ELF-1 (cell line): ENCODE data around the gene PPM1F.
A peak's percentile ranks its signal among the peaks of the same experiment; 100 is the strongest.
"Not testable (repeated sequence)": the region's sequence is repeated elsewhere in the genome, so short reads cannot be mapped to it uniquely, and the experiment has no call there.

Experiments used
- DNase-seq: peaks from one replicate; pipeline ENCODE4 v3.0.0-alpha.2; 2016; ENCODE audit warnings: low read depth, low spot score

Gene PPM1F

DNA sequence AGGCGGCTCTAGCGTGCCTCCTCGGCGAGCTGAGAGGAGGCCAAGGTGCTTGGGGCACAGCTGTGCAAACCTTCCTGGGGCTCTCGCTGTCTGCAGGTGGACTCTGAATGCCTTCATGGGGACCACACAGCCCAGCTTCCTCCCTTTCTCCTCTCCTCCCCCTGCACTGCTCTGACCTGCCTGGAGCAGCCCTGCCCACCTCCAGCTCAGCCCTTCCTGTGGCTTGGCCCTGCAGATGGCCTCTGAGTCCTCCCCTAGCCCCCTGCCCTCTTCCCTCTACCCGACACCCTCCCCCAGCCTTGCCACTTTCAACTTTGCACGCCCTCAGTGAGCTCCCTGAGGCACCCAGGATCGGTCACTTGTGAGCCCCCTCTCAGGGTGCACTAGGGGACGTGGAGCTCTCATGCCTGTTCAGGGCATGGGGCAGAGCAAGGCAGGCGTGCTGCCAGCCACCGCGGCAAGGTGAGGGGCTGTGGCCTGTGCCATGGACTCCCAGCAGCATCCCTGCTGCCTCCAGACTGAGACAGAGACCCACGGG is 31.4 kb downstream of the PPM1F start:
- DNase-seq, result no peak

DNA sequence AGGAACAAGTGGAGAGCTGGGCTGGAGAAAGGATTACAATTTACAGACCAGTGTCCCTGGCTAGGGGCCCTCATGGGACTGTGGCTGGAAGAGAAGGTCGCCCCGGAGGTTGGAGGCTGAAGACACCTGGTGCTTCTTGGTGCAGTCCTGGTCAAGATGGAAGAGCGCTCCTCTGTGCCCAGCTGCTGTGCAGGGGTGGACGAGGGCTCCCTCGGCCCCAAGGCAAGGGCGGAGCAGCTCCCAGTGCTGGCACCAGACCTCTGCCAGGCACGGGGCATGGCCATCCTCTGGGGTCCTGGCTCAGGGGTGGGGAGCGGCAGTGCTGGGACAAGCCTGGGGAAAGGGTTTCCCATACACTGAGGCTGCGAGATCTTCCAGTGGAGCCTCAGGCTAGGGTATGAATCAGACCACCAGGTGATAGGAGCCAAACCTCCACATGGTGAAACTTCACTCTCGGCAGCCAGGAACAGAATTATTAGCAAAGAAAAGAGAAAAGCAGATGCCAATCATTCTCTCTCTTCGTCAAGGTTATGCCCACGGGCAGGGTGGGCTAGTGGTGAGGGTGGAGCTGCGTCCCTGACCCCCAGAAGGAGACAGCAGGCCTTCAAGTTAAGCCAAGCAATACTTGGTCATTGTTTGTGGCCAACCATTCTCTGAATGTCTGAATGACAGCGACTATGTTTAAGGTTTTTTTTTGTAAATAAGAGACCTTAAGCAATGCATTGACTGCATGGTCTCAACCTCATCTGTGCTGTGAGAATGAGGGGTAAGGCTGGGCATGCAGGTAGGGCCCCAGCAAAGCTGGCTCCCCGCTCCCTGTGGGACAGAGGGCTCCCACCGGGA is 32.1 kb downstream of the PPM1F start:
- no peak for DNase-seq

DNA sequence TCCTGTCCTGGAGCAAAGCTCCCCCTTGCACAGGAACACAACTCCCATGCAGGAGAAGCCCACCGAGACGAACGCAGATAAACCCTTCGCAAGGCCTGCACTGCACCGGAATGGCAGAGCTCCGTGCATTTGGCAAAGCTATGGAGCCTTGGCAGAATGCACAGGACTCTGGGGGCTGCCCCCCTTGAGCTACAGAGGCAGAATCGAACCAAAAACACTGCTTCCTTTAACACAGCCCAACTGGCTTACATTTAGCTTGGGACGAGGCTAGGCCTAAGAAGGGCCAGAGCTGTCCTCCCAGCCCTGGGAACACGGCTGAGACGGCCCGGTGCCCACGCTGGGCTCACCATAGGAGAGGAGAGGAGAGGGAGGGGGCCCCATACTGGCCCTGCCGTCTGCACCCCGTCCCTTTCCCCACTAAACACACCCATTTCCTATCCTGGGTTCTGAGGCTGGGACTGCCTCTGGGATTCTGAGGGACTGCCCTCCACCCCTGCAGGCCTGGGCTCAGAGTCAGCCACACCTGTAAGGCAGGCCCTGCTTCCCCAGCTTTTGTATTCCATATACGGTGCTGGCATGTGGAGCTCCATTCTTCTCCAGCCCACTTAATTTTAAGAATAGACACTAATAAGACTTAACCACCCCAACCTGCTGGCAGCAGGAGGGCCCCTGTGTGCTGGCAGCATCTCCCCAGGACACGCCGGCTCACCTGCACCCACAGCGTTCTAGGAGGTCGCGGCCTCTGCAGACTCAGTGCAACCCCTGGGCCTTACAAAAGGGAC is 32.9 kb downstream of the PPM1F start:
- no peak for DNase-seq

DNA sequence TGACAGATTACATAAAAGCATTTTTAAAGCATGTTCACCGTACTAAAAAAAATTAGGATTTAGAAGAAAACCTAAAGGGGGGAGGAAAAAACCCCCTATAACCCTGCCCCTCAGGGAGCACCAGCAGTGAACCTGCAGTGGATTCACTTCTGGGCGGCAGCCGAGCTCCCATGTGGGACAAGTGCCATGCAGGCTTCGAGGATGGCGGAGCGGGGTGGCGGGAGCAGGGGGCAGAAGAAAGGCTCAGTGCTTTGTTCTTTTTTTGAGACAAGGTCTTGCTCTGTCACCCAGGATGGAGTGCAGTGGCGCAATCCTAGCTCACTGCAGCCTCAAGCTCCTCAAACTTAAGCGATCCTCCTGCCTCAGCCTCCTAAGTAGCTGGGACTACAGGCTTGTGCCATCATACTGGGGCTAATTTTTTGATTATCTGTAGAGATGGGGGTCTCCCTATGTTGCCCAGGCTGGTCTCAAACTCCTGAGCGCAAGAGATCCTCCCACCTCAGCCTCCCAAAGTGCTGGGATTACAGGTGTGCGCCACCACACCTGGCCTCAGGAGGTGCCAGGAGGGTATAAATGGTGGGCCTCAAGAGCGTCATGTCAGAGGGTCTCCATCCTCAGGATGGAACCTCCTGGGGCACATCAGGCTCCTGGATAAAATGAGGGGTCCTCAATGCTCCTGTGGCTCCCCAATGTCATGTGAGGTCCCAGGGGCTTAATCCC is 34.0 kb downstream of the PPM1F start:
- no peak for DNase-seq

DNA sequence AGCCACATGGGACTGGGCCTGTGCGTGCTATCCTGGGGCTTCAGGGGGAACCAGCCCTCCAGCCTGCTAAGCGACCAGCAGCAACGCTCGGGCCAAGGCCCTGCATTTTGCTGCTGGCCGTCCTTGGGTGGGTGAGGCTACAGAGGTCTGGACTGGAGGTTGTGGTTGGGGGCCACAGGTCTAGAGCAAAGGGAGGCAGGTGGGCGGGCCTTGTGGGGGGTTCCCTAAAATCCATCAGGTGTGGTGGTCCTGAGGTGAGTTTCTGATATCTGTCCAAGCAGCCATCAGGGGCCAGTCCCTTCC is 34.7 kb downstream of the PPM1F start:
- no peak for DNase-seq

DNA sequence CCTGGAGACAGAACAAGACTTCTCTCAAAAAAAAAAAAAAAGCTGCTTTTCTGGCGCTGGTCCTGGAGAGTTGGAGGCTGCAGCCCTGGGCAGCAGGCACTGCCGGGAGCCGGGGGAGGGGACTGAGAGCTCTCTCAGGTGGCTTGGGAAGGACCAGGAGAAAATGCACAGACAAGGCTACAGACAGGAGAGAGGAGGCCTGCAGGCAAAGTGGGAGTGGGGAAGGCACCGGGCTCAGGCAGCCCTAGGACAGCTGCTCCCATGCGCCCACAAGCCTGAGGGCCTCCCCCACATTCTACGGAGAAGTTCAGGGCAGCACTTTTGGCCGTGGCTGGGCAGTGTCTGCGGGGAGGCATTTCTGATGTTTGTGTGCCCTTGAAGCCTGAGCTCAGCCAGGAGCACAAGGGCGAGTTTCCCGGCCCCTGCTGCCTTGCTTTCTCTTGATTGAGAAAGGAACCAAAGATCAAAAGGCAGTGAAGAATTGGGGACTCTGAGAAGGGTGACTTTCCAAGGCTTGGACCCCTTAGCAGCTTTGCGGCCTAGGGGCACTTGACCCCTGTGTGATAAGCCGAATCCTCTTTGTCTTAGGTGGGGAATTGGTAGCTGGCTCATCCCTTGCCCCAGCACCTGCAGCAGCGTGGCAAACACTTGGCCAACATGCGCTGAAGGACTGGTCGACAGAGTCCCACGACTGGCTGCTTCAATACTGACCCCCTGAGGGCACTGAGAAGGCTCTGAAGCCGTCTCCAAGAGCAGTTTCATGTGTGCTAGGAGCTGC is 35.3 kb downstream of the PPM1F start:
- DNase-seq, result peak; percentile 66

DNA sequence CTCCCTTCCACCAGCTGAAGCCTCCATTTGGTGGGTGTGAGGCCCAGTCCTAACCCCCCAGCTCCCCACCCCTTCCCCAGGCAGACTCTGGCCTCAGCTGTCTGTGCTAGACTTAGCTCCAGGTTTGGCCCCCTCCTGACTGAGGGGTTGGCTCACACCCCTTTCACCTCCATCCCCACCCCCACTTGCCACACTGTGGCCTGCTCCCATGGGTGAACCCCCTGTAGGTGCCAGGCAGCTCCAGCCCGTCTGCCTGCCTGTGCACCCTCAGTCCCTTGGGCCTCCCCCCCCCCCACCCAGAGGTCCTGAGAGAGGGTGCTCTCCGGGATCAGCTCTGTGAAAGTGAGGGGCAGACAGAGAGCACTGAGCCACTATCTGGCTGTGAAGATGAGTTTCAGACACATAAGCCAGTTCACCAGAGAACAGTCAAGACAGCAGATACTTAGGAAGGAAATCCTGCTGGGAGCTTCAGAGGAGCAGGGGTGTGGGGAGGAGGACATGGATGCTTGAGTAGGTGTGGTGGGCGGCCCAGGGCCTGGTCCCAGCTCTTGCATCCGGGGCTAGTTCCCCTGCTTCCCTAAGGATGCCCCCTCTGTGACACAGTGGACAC is 36.2 kb downstream of the PPM1F start:
- DNase-seq, result no peak

DNA sequence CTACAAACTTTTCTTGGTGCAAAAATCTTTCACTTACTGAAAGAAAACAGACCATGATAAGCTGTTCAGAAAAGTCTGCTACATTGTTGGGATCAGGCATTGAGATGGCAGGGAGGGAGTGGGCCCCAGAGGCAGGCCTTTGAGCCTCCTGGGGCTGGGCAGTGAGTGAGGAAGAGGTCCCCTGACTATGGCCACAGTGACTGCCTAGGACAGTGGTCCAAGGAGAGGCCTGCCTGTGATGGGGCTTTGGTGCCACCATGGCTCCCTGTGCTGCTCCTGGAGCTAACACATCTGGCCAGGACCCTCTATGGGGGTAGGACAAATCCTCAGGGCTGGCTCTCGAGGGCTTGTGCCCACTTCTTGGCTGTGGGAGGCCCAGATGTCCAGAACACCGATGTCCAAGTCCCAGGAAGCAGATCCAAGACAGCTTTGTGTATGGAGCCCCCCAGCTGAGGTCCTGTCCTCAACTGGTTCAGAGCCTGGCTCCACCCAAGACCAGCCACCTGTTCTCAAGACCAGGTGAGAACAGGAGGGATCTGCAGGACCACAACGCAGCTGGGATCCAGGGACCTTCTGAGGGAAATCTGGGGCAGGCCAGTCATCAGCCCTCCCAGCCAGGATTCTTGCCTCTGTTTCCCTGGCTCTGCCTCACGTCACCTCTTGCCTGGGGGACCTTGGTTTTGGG is 36.9 kb downstream of the PPM1F start:
- no peak for DNase-seq

DNA sequence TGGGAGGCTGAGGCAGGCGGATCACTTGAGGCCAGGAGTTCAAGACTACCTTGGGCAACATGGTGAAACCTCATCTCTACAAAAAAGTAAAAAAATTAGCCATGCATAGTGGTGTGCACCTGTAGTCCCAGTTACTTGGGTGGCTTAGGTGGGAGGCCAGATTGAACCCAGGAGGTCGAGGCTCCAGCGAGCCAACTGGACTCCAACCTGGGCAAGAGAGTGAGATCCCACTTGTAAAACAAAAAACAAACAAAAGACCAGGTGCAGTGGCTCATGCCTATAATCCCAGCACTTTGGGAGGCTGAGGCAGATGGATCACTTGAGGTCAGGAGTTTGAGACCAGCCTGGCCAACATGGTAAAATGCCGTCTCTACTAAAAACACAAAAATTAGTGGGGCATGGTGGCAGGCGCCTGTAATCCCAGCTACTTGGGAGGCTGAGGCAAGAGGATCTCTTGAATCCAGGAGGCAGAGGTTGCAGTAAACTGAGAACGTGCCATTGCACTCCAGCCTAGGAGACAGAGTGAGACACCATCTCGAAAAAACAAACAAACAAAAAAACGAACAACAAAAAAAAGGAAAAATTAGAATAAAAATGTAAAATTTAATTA is 38.5 kb downstream of the PPM1F start:
- not testable (repeated sequence) for DNase-seq

DNA sequence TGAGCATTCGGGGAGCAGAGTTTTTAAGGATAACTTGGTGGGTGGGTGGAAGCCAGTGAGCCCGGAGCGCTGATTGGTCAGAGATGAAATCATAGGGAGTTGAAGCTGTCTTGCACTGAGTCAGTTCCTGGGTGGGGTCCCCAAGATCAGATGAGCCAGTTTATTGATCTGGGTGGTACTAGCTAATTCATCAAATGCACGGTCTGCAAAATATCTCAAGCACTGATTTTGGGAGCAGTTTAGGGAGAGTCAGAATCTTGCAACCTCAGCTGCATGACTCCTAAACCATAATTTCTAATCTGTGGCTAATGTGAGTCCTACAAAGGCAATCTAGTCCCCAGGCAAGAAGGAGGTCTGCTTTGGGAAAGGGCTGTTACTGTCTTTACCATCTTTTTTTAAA is 42.3 kb downstream of the PPM1F start:
- not testable (repeated sequence) for DNase-seq

DNA sequence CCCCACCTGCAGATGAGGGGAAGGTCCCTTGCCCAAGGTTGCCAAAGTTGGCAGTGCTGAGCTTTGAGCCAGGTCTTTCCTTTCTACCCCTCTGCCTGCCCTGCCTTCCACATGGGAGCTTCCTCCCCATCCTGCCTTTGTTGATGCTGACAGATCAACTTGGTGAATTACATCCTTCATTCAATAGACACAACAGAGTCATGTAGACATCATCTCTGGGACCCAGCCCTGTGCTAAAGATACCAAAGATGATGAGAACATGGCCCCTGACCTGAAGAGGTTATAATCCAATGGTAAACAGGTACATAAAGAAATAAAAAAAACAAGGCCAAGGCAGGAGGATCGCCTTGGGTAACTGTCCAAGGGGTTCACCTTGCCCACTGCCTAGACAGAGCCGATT is 42.8 kb downstream of the PPM1F start:
- no peak for DNase-seq

DNA sequence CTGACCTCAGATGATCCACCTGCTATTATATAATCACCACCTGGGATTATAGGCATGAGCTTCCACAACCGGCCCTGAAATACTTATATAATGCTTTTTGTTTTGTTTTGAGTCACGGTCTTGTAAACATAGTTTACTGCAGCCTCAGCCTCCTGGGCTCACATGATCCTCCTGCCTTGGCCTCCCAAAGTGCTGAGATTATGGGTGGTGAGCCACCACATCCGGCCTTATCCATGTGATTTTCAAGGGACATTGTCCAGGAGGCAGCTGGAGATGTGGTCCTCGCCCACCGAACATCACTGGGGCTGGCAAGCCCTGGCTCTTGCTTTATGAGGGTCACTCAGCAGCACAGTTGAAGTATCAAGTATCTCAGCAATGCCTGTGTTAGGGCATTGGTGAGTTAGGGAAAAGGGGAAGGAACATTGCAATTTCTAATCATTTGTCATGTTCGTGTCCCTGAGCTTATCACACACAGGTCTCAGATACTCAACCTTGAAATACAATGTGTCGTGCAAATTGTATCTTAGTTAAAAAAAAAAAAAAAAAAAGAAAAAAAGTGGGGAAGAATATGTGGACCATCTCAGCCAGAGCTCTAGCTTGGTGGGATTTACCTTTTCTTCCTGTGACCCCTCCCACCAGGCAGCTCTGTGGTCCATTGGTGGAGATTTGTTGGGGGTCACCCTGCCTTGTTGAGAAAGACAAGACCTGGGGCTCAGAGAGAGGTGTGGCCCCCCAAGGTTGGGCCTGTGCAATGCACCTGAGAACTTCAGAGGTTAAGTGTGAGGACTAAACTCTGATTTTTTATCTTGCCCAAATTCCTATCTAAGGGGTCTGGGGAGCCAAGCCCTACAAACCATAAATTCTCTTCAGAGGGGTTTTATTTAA is 44.8 kb downstream of the PPM1F start:
- no peak for DNase-seq

DNA sequence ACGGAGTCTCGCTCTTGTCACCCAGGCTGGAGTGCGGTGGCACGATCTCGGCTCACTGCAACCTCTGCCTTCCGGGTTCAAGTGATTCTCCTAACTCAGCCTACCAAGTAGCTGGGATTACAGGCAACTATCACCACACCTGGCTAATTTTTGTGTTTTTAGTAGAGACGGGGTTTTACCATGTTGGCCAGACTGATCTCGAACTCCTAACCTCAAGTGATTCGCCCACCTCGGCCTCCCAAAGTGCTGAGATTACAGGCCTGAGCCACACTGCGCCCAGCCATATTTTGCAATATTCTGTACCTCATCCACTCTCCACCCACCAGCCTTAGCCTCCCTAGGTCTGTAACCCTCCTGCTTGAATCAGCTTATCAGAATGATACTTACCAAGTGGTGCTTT is 47.4 kb downstream of the PPM1F start:
- DNase-seq, result not testable (repeated sequence)

DNA sequence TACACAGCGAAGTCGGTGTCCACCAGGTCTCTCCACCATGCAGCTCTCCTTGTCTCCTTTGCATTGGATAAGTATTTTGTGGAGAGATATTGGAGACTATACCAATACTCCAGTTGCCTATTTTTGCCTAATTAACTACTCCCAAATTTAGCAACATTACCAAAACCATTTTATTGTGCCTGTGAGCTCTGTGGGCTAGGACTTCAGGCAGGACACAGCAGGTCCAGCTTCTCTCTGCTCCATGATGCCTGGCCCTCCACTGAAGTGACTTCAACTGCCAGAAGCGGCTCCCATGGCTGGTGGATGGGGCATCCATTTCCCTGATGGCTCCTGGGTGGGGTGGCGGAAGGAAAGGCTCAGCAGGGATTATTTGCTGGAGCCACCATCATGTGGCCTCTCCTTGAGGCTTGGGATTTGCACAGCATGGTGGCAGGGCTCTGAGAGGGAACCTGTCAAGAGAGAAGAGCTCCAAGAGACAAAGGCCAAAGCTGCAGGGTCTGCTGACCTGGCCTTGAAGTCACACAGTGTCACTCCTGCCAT is 48.3 kb downstream of the PPM1F start:
- DNase-seq, result no peak

DNA sequence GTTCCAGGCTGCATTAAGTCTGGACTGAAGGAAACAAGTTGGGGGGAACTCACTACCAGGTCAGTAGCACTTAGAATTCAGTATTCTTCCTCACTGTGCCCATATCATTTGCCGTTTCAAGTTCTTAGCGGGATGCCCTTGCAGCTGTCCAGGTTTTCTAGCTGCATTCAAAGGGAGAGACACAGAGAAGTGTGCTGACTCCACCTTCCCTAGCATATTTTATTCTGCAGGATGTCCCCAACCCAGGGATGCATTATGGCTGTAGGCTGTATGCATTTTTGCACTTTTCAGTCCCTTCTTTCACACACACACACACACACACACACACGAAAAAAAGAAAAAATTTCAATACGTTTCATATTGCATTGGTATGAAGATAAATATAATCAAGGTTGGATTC is 49.4 kb downstream of the PPM1F start:
- DNase-seq, result no peak

DNA sequence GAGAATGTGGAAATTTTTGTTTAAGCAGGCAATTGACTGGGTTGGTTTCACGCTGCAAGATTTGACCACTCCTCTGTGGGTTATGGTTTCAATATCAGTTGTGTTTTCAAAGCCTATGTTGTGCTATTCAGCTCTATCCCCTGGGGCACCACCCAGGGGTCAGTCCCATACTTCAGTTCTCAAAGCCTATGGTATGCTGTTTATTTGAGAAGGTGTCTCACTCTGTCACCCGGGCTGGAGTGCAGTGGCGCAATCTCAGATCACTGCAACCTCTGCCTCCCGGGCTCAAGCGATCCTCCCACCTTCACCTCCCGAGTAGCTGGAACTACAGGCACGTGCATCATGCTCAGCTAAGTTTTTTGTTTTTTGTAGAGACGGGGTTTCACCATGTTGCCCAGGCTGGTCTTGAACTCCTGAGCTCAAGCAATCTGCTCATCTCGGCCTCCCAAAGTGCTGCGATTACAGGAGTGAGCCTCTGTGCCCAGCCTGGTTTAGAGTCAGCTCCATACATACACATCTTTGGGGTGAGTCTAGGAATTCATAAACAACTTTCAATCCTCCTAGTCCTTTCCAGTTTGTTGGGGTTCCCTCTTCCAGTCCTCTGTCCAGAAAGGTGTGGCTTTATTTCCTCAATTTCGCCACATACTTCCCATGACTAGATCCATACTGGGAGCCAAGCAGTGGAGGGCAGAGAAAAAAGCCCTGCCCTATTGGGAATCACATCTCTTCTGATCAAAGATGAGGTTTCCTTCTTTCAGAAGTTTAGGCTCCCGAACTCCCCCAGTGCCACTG is 50.2 kb downstream of the PPM1F start:
- peak; percentile 30 for DNase-seq

DNA sequence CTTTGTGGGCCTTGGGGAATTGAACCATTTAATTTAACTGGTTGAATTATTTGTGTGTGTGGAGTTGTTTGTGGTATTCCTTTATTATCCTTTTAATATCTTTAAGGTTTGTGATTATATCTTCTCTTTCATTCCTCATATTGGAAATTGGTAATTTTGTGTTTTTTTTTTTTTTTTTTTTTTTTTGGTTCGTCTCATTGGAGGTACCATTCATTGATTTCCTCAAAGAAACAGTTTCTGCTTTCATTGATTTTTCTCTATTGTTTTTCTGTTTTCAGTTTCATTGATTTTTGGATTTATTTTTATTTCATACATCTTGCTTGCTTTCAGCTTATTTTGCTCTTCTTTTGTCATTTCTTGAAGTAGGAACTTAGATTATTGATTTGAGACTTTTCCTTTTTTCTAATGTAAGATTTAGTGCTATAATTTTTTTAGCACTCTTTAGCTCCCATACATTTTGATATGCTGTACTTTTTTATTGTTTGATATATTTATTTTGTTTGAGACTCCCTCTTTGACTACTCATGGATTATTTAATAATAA is 54.2 kb downstream of the PPM1F start:
- no peak for DNase-seq
